GM18858 (cell line): ENCODE results near the gene SCN9A.

Experiments used
- ATAC-seq: cut with Tn5 transposase; IDR thresholded peaks from one replicate; pipeline ENCODE4 v1.9.1; 2021; ENCODE audit not compliant: unreplicated experiment

SCN9A gene

DNA sequence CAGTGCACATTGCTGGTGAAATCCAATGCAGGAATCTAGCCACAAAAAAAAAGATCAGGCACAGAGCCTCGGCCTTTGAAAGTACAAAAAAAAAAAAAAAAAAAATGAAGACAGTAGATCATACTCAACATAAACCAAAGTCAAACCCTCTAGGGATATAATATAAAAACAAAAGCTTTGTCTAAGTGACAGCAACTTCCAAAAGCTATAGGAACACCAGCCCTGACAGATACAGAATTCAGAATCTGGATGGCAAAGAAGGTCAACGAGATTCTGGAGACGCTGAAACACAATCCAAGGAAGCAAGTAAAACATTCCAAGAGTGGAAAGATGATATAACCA, 194.0 kb downstream of the SCN9A start:
- no peak for ATAC-seq

DNA sequence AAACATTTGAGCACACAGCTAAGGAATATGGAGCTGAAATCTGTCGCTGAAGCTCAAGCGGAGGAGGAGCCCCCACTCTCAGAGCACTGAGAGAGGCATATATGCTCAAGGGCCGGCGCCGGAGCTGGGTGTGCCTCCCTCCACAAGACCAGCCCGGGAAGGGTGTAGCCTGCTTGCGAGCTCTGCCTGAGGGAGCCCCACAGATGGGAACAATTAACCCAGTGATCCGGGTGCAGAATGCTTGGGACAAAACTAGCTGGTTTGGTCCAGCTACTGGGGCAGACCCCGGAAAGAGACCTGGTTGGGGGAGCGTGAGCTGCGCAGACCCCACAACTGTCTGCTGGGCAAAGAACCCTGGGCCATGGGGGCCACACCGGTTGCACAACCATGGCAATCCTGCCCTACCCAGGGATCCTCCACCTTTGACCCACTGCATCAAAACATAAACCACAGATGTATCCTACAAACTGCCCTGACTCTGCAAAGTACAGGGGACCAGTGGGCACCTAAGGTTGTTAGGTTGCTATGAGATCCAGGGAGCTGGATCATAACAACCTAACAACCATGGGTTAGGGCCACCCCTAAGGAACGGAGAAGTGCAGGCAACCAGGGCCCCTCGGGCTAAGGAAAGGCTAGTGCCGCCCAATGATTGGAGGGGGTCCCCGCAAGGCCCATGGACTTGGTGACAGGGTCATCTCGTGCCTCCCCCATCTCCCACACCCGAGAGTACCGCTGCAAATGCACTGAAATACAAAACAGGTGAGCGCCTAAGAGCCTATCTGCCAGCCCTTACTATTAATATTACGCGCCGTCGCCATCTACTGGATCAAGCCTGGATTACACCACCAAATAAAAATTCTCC, 194.6 kb downstream of the SCN9A start:
- ATAC-seq: peak; percentile 89

DNA sequence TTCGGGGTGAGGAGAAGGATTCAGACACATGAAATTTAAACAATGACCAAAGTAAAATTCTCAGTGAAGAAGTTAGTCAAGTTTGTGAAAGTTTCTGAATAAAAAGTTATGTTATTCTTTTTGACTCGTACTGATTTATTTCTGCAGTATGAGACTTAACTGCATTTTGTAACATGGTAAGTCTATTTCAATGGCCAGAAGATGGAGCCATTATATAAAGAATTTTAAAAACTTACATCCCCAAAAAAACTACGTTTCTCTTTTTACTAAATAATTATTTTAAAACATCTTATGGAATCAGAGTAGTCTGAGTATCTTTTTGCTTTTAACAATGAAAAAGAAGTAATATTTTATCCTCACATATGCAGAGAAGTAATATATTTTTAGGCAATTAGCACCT, 196.5 kb downstream of the SCN9A start:
- ATAC-seq: no peak

DNA sequence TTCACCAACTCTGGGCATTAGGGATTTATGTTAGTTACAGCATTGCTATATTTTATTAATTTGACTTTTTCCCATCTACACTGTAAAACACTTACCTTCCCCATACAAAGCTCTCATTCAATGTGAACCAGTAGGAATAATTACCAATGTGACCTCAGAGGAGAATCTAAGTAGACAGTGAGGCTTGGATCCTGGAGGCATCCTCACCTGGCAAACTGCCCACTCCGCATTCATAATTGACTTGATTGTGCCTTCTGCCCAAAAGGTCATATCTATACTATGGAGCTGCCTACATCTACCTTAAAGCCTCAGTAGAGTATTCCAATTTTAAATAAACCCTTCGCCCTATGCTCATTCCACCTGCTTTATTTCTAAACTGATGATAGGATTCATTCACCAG, 202.5 kb downstream of the SCN9A start:
- no peak for ATAC-seq

DNA sequence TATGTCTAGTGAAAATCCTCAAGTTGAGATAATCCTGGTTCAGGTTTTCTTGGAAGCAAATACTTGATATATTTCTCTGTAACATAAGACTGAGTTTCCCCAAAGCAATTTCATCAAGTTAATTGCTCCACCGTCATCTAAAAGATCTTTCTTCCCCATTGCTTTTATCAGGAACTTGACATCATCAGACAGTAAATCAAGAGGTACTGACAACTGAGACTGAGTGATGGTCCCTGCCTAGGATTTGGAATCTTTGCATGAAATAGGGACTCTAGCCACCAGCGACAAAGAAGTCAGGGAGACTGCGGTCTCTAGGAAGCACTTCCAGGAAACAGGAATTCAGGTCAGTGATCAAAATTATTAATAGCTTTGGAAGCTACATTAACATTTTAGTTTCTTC, 204.5 kb downstream of the SCN9A start:
- no peak for ATAC-seq

DNA sequence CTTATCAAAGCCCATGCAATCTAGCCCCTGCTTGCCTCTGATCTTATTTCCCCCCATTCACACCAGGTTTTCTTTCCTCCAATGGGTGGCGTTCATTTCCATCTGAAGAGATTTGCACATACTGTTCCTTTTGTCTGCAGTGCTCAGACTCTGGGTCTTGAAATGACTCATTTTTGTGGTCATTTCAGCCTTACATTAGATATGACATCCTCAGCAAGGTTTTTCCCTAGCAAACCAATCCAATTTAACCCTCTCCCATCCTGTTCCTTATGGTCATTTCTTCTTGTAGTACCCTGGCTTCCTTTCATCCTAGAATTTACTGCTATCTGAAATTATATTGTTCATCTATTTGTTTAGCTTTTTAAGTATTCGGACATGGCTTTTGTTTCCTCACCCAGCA, 205.4 kb downstream of the SCN9A start:
- peak; percentile 79 for ATAC-seq

DNA sequence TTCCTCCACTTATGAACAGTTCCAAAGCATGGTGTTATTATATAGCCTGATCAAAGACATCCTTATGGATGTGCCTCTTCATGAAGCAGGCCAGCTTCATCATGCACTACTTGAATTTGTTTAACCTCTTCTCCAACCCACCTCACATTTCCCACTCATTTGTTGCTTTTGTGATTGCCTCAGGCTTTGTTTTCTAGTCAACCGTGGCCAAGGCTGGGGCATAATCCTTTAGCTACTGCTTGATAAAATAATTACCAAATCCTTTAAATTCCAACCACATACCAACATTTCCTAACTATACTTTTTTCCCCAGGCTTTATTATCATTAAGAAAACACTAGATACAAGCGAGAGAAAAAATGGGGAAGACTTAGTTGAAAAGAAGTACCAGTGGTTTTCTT, 208.3 kb downstream of the SCN9A start:
- ATAC-seq: no peak

DNA sequence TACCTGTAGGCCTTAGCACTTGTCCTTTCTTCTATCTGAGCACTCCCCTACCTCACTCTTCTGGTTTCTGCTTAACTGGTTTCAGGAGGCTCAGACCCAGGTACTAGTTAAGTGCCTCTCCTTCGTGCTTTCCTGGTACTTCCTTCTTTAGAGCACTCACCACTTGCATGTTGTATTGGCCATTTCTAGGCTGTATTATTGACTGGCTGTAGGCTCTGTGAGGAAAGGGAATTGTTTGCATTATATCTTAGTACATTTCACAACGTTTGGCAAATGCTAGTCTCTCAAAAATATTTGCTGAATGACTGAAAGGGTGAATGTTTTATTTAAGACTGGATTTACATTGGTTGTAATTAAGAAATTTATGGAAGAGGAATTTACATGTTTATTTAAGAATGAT, 212.0 kb downstream of the SCN9A start:
- no peak for ATAC-seq

DNA sequence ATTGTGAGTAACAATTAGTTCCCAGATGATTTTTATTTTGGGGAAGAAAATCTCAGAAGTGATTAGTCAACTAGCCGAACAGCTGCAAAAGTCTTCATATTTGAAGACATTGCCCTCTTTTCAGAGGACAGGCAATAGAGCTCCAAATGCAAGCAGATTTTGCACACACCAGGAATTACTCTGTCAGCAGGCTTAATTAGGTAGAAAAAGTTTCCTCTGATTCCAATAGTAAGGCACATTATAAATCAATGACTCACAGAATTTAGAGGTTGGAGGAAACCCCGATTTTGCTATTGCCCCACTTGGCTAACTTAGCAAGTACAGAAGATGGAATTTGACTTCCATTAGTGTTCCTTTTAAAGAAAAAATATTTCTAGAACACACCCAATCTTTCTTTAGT, 217.2 kb downstream of the SCN9A start:
- no peak for ATAC-seq

DNA sequence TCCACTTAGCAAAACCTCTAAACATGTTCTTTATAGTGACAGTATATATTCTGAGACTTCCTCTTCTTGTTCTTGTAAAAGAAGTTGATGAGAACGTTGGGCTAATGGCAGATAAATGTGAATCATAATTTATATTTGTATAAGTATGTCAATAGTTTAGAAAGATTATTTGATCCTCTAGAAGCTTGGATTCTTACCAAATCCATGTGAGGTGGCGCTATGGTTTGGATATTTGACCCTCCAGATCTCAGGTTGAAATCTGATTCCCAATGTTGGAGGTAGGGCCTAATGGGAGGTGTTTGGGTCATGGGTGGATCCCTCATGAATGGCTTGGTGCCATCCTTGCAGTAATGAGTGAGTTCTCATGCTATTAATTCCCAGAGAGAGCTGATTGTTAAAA, 218.2 kb downstream of the SCN9A start:
- ATAC-seq: no peak

DNA sequence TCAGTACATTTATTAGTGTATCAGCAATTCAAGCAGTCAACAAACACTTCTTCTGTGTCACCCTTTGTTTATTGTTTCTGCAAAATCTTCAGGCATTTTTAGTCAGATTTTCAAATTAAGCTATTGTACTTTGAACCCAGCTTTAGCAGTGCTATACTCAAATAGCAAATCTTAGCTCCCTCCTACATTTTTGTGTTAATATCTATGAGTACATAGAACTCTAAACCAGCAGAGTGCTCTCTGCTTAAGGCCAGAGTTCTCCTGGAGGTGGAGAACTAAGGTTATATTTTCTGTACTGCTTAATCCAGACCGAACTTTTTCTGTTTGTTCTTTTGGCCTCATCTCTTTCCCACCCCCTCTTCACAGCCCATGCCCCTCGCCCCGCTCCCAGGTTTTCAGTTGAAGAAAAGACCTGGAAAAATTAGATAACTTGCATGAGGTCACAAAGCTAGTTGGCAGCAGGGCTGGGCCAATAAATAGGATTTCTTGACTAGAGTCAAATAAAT, 218.7 kb downstream of the SCN9A start:
- no peak for ATAC-seq

DNA sequence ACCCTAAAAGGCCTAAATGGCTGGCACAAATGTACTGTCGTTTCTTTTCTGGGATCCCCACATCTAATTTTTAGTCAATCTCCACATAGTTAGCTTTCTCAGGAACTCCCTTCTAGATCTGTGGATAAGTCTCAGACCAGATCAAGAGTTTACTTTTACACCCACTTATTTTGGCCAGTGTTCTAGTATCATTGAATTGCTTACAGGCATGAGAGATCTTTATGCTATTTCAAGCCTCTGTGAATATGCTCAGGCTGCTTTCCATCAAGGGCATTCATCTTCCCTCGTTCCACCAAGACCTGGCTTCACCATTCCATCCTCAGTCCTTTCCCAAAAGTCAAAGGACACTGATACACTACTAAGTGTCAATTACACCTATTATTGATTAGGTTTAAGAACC, 220.2 kb downstream of the SCN9A start:
- no peak for ATAC-seq

DNA sequence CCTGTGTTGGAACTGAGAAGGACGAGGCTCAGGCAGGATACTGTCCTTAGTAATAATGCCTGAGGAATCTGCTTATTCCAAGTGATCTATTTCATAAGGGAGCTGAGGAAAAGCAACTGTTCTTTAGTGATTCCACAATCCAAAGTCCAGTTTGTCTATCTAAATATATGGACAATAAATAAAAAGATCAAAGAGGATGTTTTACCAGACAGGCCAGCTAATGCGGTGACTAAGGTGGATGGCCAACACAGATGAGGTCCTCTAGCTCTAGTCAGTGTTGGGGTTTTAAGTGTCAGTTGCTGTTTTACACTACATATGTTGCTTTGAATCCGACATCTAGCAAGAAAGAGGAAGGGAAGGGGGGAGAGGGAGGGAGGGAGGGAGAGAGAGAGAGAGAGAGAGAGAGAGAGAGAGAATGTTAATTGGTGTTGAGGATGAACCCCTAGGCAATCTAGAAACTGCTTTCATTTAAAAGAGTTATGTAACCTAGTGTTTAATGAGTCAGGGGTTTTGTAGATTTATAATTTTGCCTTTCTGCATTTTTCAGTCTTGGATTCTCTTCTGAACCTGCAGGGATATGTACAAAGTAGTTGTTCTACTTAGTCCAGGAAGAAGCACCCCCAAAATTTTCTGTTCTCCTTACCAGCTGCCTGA, 220.9 kb downstream of the SCN9A start:
- ATAC-seq: no peak

DNA sequence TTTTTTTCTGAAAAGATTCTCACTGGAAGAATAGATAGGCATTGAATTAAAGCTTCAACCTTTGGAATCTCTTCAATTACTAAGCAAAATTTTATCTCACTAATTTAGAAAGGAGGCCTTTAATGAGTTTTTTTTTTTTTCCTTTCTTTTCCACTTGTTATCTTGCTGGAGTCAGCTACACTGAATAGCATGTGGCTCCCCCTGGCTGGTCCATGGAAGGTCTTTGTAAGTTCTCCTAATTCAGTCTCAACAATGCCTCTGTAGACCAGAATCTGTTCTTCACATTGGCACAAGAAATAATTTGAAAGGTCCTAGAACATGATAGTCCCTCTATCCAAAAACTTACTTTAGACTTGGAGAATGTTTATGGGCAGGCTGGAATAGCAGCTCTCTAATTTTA, 223.7 kb downstream of the SCN9A start:
- no peak for ATAC-seq

DNA sequence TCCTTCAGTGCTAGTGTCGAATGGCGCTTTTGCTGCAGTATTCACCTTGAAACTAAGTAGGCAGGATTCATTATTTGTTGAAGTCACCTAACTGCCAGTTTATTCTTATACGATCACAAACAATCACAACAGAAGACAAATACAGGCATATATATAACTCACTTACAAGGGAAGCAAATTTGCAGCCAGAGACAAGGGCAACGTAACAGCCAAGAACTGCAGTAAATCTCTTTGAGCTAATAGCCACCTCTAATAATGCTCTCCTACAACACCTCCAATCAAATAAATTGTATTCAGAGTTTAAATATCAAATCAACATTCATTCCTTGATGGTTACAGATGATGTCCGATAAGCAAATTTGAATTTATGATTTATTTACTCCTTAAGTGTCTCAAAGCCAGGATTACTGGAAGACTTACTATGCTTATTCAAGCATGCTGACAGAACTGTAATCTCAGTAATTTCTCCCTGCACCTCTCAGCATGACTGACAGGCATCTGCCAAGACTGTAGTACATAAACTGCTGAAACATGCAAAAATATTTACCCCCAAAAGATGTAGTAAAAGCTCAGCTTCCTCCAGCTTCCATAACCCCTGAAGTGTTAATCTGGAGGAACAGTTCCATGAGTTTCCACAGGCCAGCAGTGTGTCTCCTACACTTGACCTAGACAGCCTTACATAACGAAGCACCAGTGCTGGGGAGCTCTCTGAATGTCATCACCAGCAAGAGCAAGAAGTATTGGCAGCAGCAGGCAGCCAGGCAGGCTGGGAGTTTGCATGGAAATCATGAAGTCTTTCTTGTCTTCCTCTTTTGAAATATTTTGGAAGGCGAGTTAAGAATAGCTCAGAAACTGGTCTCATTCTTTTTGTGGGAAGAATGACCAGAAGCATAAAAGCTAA, 227.0 kb downstream of the SCN9A start:
- no peak for ATAC-seq

DNA sequence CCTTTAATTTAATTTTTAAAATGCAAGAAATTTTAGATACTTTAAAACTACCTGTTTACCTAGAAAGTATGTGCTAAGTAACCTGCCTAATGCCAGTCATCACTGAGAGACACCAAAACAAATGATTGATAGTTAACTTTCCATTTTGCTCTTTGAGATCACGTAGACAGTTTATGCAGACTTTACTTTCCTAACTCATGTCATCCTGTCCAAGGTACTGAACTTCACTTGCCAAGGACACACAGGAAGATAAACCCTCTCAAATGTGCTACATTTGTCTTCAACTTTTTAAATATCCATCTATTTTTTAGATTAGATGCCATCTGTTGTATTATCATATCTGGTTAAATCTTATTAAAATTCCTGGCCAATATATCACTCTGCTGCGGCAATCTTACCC, 227.9 kb downstream of the SCN9A start:
- ATAC-seq: no peak
